ENCODE results near the gene KIF1A. TPM values are rescaled to one million over a fixed set of nuclear protein-coding genes. Genes with fewer than 3 reads are reported as not detected.

Gene KIF1A
- total and polyA plus RNA-seq, 2 of the 8 experiments (the other 6 are each of a cell fraction or from before 2014, with no cell fraction given), result 61.3 to 281 TPM

GRCh38 chr2:240705204-240705791 lies 114.7 kb downstream of the KIF1A start:
- peaks cover 0 to 1% of the 10 kb centered on the region in 2 experiments for H4K20me1 ChIP-seq (replicated peaks in 1 of 2; ENCODE audit: control insufficient read depth in 1 of 2, insufficient read depth in 2 of 2, low read length in 2 of 2)
- no peak overlapping the region for H3K4ac ChIP-seq (replicated peaks; ENCODE audit: insufficient read length, low read depth, low read length)
- no peak overlapping the region for H3K18ac ChIP-seq (ENCODE audit: extremely low read depth, low read length)
- H4K91ac ChIP-seq (replicated peaks; ENCODE audit: insufficient read length, low read length), result no peak overlapping the region
- ChIA-PET CTCF (ENCODE audit: partially characterized antibody) (interaction anchor here (0.6 kb wide), 1 partner anchor 200 kb away, joined by 4 read pairs; no protein-coding TSS in a partner anchor), POLR2A (ENCODE audit: partially characterized antibody) (interaction anchor here (0.5 kb wide), 1 partner anchor 34 kb away, joined by 3 read pairs; no protein-coding TSS in a partner anchor)
- no peak overlapping the region for H3K4me3 ChIP-seq (ENCODE audit: extremely low read depth in 1 of 4, insufficient read depth in 2 of 4, low read depth in 3 of 4, low read length in 4 of 4)
- H2AK5ac ChIP-seq (ENCODE audit: low read depth, low read length), result no peak overlapping the region
- H3K56ac ChIP-seq (replicated peaks; ENCODE audit: insufficient read length, low read depth, low read length), result no peak overlapping the region
- H4K5ac ChIP-seq (ENCODE audit: insufficient read length, low read depth, low read length), result no peak overlapping the region
- no peaks in the 10 kb centered on the region for H3K79me2 ChIP-seq (ENCODE audit: control insufficient read depth in 1 of 2, insufficient read depth in 2 of 2, low read length in 2 of 2)
- no peak overlapping the region for H2BK5ac ChIP-seq (ENCODE audit: low read depth, low read length)
- no peak overlapping the region for H4K8ac ChIP-seq (ENCODE audit: extremely low read depth, insufficient read depth, low read length)
- H3K23me2 ChIP-seq (ENCODE audit: low read depth, low read length), result no peaks in the 10 kb centered on the region
- H3K27ac ChIP-seq (ENCODE audit: low read depth, low read length), result no peak overlapping the region
- H3K9ac ChIP-seq (replicated peaks in 1 of 4; ENCODE audit: extremely low read depth in 1 of 4, low read depth in 3 of 4, low read length in 3 of 4), result no peak overlapping the region
- H3K4me2 ChIP-seq (ENCODE audit: insufficient read depth in 1 of 2, low read depth in 2 of 2, low read length in 2 of 2), result no peak overlapping the region
- no peak overlapping the region for H2AFZ ChIP-seq (ENCODE audit: low read length)
- H3K27me3 ChIP-seq (replicated peaks in 1 of 4; ENCODE audit: control insufficient read depth in 3 of 4, extremely low read depth in 1 of 4, insufficient read depth in 3 of 4, low read length in 3 of 4), result no peaks in the 10 kb centered on the region
- H2BK12ac ChIP-seq (ENCODE audit: low read depth, low read length), result no peak overlapping the region
- FAIRE-seq (no peak), DNase-seq (ENCODE audit: low read depth in 1 of 2, low spot score in 2 of 2) (no peak)
- H3K79me1 ChIP-seq (ENCODE audit: low read depth, low read length), result no peaks in the 10 kb centered on the region
- no peaks in the 10 kb centered on the region for H3K9me3 ChIP-seq (ENCODE audit: insufficient read depth in 2 of 2, low read depth in 1 of 2, low read length in 1 of 2)
- H2BK20ac ChIP-seq (ENCODE audit: low read length), result no peak overlapping the region
- 92% methylated on average over 12 of the region's 12 CpGs; no CpG with 5 or more reads in 1 of the 2 experiments for whole genome bisulfite sequencing, 2 experiments (ENCODE audit: extremely low coverage in 1 of 2, insufficient coverage in 1 of 2, insufficient read length in 1 of 2, insufficient replicate concordance in 2 of 2, low coverage in 1 of 2, low lambda C conversion rate in 2 of 2, missing lambda C conversion rate in 1 of 2)
- no peak overlapping the region for H2BK120ac ChIP-seq (replicated peaks; ENCODE audit: low read depth, low read length)
- no peak overlapping the region for H3K14ac ChIP-seq (ENCODE audit: insufficient read length)
- no peak overlapping the region for H3K23ac ChIP-seq (ENCODE audit: insufficient read length)
- no peaks in the 10 kb centered on the region; a peak in 1 of 7 replicates for H3K4me1 ChIP-seq (replicated peaks in 1 of 4; ENCODE audit: control insufficient read depth in 3 of 4, insufficient read depth in 4 of 4, low read length in 3 of 4)
- no peaks in the 10 kb centered on the region for H3K36me3 ChIP-seq (ENCODE audit: control insufficient read depth in 2 of 4, insufficient read depth in 4 of 4, low read length in 3 of 4)
- no peak overlapping the region for H2BK15ac ChIP-seq (ENCODE audit: low read length)
- TF ChIP-seq MAX (IDR thresholded peaks at IDR 0.05) (no peak), MAFK (IDR thresholded peaks at IDR 0.05; ENCODE audit: low read depth, low read length) (no peak), NANOG (IDR thresholded peaks at IDR 0.05; ENCODE audit: insufficient read depth, low read depth, low read length, poor library complexity, severe bottlenecking) (no peak), SP2 (IDR thresholded peaks at IDR 0.05; ENCODE audit: low read length) (no peak), BRCA1 (IDR thresholded peaks at IDR 0.05; ENCODE audit: low read depth, low read length) (no peak), PHF8 (conservative IDR thresholded peaks at IDR 0.05; ENCODE audit: low read depth, low read length) (no peak), SIRT6 (IDR thresholded peaks at IDR 0.05; ENCODE audit: low read length) (no peak), RAD21 (IDR thresholded peaks at IDR 0.05 in 1 of 2, conservative IDR thresholded peaks at IDR 0.05 in 1 of 2; ENCODE audit: low read depth in 2 of 2, low read length in 2 of 2) (no peak), NRF1 (IDR thresholded peaks at IDR 0.05; ENCODE audit: low read depth, low read length) (no peak), CREB1 (IDR thresholded peaks at IDR 0.05) (no peak), SP4 (IDR thresholded peaks at IDR 0.05; ENCODE audit: low read length) (no peak), CBX8 (IDR thresholded peaks at IDR 0.05; ENCODE audit: borderline replicate concordance, low read depth, low read length) (no peak)
